Fibroblast of lung (primary cell): ENCODE results near the gene KRTAP5-2. TPM values are rescaled to one million over a fixed set of nuclear protein-coding genes. Genes with fewer than 3 reads are reported as not detected.
A peak's percentile ranks its signal among the peaks of the same experiment; 100 is the strongest.

Source experiments
- DNase-seq, 2 donors: peaks; one replicate each; pipeline versions ENCODE4 v3.0.0 to v3.0.0-alpha.2; 2010; ENCODE audit warnings: low read depth in 2 of 2
- H2AFZ ChIP-seq: 2 replicates; pipeline ENCODE4 v1.5.1; 2012; ENCODE audit warnings: low read length, control low read depth, inconsistent platforms
- H3K27ac ChIP-seq: 2 replicates; pipeline ENCODE4 v1.5.1; 2011; ENCODE audit warnings: low read length, control low read depth; ENCODE audit not compliant: insufficient read depth
- H3K27me3 ChIP-seq: 2 replicates; pipeline ENCODE4 v1.5.1; 2011; ENCODE audit warnings: mild to moderate bottlenecking, low read length; ENCODE audit not compliant: control insufficient read depth, insufficient read depth
- H3K36me3 ChIP-seq: 2 replicates; pipeline ENCODE4 v1.5.1; 2011; ENCODE audit warnings: low read length; ENCODE audit not compliant: control insufficient read depth, insufficient read depth
- H3K4me1 ChIP-seq: 2 replicates; pipeline ENCODE4 v1.5.1; 2011; ENCODE audit warnings: low read length; ENCODE audit not compliant: control insufficient read depth, insufficient read depth; ENCODE audit errors: extremely low read depth
- H3K4me2 ChIP-seq: 2 replicates; pipeline ENCODE4 v1.5.1; 2011; ENCODE audit warnings: low read length, control low read depth; ENCODE audit not compliant: insufficient read depth; ENCODE audit errors: extremely low read depth
- H3K4me3 ChIP-seq, 4 experiments: fragments of 200-600 bp in 1 of 4; sonication (generic) in 1 of 4; replicated peaks in 1 of 4; 2 replicates each; pipeline ENCODE4 v1.5.1; 2011 to 2016; ENCODE audit warnings: low read length in 4 of 4, low read depth in 3 of 4, mild to moderate bottlenecking in 3 of 4, control low read depth in 2 of 4, inconsistent platforms in 1 of 4, mixed read lengths in 1 of 4; ENCODE audit not compliant: insufficient read depth in 1 of 4; ENCODE audit errors: control extremely low read depth in 1 of 4
- H3K79me2 ChIP-seq: 2 replicates; pipeline ENCODE4 v1.5.1; 2012; ENCODE audit warnings: mild to moderate bottlenecking, low read length, inconsistent platforms; ENCODE audit not compliant: control insufficient read depth, insufficient read depth
- H3K9ac ChIP-seq: 2 replicates; pipeline ENCODE4 v1.5.1; 2011; ENCODE audit warnings: mild to moderate bottlenecking, low read length, control low read depth; ENCODE audit not compliant: insufficient read depth
- H3K9me3 ChIP-seq: 2 replicates; pipeline ENCODE4 v1.5.1; 2012; ENCODE audit warnings: low read depth, low read length; ENCODE audit not compliant: control insufficient read depth, insufficient read depth
- H4K20me1 ChIP-seq: 2 replicates; pipeline ENCODE4 v1.5.1; 2011; ENCODE audit warnings: low read length; ENCODE audit not compliant: control insufficient read depth, insufficient read depth; ENCODE audit errors: extremely low read depth
- CTCF ChIP-seq, 2 donors: IDR thresholded peaks in 1 of 2; conservative IDR thresholded peaks in 1 of 2; 1 replicate in 1 of 2; 2 replicates in 1 of 2; pipeline ENCODE4 v1.5.1; 2011 to 2012; ENCODE audit warnings: low read length in 2 of 2, control low read depth in 1 of 2, inconsistent platforms in 1 of 2, low read depth in 1 of 2, mild to moderate bottlenecking in 1 of 2
- EZH2 ChIP-seq: IDR thresholded peaks from 2 replicates; pipeline ENCODE4 v1.5.1; 2012; ENCODE audit warnings: low read length, control low read depth, mild to moderate bottlenecking; ENCODE audit errors: missing control alignments
- polyA plus RNA-seq, 2 donors: library from polyadenylated mRNA; depleted of rRNA in 1 of 2; stranded (reverse) in 1 of 2; unstranded in 1 of 2; fragments of >200 nt; gene quantifications; 2 replicates each; pipeline ENCODE4 v1.2.1, GENCODE V29; 2011 to 2012; ENCODE audit warnings: missing spikeins in 1 of 2
- total RNA-seq: library from RNA; depleted of rRNA; stranded (reverse); fragments of >200 nt; gene quantifications from 2 replicates; pipeline ENCODE4 v1.2.1, GENCODE V29; 2014

Gene KRTAP5-2
- total and polyA plus RNA-seq, 2 donors (not counting 1 experiment from before 2014, with no cell fraction given), result not detected

- no peak for TF ChIP-seq EZH2
- TF ChIP-seq CTCF (conservative IDR thresholded peaks at IDR 0.05 in 1 of 2, IDR thresholded peaks at IDR 0.05 in 1 of 2; ENCODE audit: low read depth in 1 of 2, low read length in 2 of 2), result no peak
- Histone ChIP-seq H3K9me3 (no peaks in the 10 kb centered on the region), H3K4me1 (no peaks in the 10 kb centered on the region), H3K36me3 (no peaks in the 10 kb centered on the region), H3K79me2 (no peaks in the 10 kb centered on the region), H2AFZ (no peak overlapping the region), H3K27ac (no peak overlapping the region), H3K4me2 (no peak overlapping the region), H3K27me3 (peaks cover under 1% of the 10 kb centered on the region), H3K4me3 (no peak overlapping the region), H4K20me1 (no peaks in the 10 kb centered on the region), H3K9ac (no peak overlapping the region)
- DNase-seq, result peak; percentile 89 to 92
Measured at GRCh38 chr11:1564535-1565172, 33.4 kb downstream of the KRTAP5-2 start.

GRCh38 chr11:1563697-1564534 is 34.2 kb downstream of the KRTAP5-2 start:
- Histone ChIP-seq H3K9me3 (no peaks in the 10 kb centered on the region), H3K27ac (no peak overlapping the region), H3K4me1 (peaks cover under 1% of the 10 kb centered on the region), H3K36me3 (no peaks in the 10 kb centered on the region), H3K27me3 (no peaks in the 10 kb centered on the region), H3K79me2 (no peaks in the 10 kb centered on the region), H3K4me2 (no peak overlapping the region), H4K20me1 (no peaks in the 10 kb centered on the region), H3K4me3 (no peak overlapping the region), H2AFZ (no peak overlapping the region), H3K9ac (no peak overlapping the region)
- TF ChIP-seq EZH2, result no peak
- no peak for DNase-seq

GRCh38 chr11:1563149-1563638 is 34.9 kb downstream of the KRTAP5-2 start:
- no peaks in the 10 kb centered on the region for H3K79me2 ChIP-seq
- no peak overlapping the region for H3K27ac ChIP-seq
- no peak overlapping the region for H3K4me3 ChIP-seq
- H4K20me1 ChIP-seq, result no peaks in the 10 kb centered on the region
- no peak overlapping the region for H3K4me2 ChIP-seq
- no peaks in the 10 kb centered on the region for H3K9me3 ChIP-seq
- TF ChIP-seq CTCF (conservative IDR thresholded peaks at IDR 0.05 in 1 of 2, IDR thresholded peaks at IDR 0.05 in 1 of 2; ENCODE audit: low read depth in 1 of 2, low read length in 2 of 2), result no peak
- H2AFZ ChIP-seq, result no peak overlapping the region
- no peak overlapping the region for H3K9ac ChIP-seq
- no peaks in the 10 kb centered on the region for H3K36me3 ChIP-seq
- no peak for DNase-seq
- H3K27me3 ChIP-seq, result no peaks in the 10 kb centered on the region
- H3K4me1 ChIP-seq, result peaks cover 5% of the 10 kb centered on the region
